Inferior parietal cortex (tissue), 1 donor: ENCODE data around the gene ZFAND3.
A peak's percentile ranks its signal among the peaks of the same experiment; 100 is the strongest.

Source experiments
- DNase-seq: peaks from one replicate; pipeline ENCODE4 v3.0.0-alpha.2; 2016; ENCODE audit errors: extremely low spot score

The ZFAND3 gene

DNA sequence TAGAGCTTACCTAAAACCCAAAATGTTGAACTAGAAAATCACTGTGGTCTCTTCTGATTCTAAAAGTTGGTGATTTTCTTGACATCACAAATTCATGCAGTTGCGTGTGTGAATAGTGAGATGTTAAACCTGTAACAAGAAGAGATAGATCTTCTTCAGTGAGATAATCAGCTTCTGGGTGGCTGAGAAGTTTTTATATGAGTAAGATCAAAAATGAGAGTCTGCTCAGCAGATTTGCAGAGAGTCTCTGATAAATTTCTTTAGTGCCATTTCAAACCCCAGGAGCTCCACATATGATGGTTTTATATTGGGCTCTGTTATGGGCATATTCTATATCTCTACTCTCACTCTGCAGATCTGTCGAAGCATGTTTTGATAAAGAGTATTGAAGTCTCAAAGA, 185.4 kb downstream of the ZFAND3 start:
- no peak for DNase-seq

DNA sequence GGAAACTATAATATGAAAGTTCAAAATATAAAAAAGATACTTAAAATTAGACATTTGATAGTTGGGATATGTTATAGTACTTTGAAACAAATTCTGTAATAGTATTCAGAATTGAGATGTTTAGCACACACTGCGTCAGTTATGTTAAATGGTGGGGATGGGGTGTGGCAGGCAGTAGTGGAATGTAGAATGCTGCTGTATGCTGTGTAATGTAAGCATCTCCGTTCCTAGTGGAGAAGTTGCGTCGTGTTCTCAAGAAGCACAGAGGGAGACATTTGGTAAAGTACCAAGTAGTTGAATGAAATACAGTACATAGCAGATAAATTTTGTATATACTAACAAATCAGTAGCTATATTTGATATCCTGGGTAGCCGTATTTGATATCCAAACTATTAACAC, 192.4 kb downstream of the ZFAND3 start:
- DNase-seq = no peak

DNA sequence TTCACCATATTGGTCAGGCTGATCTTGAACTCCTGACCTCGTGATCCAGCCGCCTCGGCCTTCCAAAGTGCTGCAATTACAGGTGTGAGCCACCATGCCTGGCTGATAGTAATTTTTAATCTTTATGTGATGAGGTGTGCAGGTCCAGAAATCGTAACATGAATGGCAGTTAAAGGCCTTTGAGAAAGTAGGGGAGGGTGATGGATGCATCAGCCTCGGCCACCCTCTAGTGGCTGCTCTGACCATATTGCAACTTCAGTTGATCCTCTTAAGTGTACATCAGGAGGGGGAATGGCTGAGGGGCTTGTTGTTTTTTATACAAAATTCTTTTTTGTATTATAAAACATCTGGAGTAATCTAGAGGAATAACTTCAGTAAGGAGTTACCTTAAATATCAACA, 193.0 kb downstream of the ZFAND3 start:
- no peak for DNase-seq

DNA sequence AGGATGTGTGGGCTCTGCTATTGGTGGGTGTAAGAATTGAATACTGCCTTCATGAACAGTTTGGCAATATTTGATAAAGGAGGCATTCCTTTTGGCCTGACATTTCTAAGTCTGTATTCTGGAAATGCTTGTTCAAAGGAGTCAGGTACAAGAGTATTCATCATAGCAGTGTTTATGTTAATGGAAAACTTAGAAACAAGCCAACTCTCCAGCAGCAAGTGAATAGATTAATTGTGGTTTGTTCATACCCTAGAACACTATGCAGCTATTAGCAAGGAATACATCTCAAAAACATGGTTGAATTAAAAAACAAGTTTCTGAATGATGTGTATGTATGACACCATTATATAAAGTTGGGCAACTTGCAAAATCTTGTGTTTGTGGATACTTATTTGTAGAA, 195.8 kb downstream of the ZFAND3 start:
- DNase-seq = no peak

DNA sequence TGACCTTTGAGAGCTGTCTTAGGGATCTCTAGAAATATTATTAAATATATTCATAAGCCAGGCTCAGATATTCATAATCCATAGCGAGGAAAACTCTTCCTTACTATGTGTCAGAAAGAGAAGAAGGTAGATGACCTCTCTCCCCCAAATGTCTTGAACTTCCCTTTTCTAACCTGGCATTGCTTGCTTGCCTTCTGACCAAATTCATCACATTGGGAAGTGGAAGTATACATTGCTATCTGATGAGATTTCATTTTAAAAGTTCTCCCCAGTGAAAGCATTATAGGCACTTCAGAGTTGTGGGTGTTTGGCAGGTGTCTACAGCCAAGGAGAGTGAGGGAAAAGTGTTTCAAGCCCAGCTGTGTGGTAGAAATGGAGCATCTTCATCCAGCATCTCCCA, 197.3 kb downstream of the ZFAND3 start:
- no peak for DNase-seq

DNA sequence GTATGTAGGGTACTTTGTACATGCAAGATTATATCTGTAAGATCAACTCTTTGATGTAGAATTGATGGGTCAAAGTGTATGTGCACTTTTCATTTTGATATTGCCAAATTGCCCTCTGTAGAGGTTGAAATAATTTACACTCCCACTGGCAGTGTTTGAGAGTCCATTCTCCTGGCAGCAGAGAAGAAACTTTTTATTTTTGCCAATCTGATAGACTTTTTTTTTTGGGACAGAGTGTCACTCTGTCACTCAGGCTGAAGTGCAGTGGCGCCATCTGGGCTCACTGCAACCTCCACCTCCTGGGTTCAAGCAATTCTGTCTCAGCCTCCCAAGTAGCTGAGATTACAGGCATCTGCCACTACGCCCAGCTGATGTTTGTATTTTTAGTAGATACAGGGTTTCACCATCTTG, 199.2 kb downstream of the ZFAND3 start:
- DNase-seq = no peak

DNA sequence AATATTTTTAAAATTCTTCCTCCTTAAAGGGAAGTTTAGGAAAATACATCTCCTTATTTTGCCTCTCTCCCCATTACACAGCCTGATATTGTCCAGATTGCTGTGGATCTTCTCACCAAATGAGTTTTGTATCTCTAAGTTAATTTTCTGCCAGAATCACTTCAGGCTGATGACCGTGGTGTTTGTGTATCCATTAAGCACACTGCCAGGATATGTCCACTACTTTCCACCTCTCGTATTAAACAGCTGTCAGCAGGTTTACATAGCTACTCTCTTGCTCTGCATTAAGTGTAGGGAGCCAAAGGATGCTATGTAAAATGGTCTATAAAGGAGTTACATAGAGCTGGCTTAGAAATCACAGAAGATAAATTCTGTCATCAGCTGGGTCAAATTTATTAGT, 201.1 kb downstream of the ZFAND3 start:
- DNase-seq = no peak

DNA sequence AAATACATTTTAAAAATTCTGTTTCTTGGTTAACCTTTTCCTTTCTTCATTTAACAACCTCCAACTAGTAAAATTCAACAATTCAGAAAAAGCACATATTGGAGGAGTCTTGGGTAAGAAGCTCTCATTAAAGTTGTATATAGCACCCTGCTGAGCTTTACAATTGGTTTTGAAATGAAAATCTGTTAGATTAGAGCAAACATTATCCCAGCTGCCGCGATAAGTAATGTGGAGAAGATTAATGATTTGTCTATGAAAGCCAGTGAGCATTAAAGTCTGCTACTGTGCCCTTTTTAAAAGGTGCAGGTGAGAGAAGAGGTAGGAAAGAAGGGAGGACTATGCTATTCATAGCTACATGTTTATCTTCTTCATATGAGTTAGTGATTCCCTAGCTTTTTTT, 201.5 kb downstream of the ZFAND3 start:
- DNase-seq = no peak

DNA sequence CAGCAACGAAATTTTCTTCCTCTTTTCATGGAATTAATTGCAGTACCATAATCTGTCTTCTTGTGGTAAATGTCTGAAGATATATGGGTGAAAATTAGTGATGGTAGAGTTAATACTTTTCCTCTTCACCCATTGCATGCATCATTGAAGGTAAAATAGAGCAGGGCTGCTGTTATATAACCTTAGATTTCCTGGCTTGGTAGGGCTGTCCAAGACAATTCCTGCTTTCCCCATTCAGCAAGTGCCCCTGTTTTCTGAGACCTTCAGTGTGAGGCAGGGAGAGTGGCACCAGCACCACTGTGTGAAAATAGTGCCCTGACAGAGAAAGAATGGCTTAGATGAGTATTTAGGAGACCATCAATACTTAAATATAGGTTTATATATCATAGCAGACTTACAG, 202.0 kb downstream of the ZFAND3 start:
- no peak for DNase-seq

DNA sequence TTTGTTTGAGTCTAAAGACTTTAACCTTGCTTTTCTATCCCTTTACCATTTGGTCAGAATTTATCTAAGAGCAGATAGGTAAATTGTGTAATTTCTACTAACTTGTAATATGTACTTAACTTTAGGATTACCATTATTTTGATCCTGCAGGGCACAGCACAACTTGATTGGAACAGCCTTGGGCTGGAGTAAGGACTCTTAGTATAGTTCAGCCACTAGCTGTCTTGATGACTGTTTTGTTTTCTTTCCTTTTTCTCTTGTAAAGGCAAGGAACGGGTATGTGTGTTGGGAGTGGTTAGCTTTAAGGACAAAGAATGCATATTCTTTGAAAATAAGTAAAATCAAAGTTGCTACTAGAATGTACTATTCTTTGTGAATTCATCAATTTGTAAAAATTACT, 203.2 kb downstream of the ZFAND3 start:
- DNase-seq = no peak

DNA sequence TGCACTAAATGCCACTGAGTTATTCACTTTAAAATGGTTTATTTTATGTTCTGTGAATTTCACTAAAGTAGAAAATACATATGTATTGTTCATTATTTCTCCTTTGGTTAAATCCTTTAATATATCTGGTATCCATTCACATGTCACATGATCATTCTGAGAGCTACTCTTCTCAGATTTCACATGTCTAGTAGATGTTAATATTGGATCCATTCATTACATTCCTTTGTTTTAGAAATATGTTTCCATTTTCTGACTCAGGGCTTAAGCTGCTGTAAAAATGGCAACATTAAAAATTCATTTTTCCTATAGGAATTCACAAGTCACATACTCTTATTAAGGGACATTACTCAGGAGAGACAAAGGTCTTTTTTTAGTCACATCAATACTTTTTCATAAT, 205.4 kb downstream of the ZFAND3 start:
- DNase-seq = no peak

DNA sequence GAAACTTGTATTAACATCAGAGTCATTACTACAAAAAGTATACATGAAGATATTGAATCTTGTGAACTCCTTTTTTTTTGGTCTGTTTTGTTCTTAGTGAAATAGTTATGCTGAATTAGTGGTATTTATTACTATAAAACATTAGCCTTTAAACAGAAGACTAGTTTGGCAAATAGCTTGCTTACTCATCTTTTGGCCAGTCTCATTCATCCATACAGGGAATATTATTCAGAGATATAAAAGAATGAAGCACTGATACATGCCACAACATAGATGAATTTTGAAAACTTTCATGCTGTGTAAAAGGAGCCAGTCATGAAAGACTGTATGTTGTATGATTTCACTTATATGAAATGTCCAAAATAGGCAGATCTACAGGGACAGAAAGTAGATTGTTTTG, 205.9 kb downstream of the ZFAND3 start:
- DNase-seq = no peak

DNA sequence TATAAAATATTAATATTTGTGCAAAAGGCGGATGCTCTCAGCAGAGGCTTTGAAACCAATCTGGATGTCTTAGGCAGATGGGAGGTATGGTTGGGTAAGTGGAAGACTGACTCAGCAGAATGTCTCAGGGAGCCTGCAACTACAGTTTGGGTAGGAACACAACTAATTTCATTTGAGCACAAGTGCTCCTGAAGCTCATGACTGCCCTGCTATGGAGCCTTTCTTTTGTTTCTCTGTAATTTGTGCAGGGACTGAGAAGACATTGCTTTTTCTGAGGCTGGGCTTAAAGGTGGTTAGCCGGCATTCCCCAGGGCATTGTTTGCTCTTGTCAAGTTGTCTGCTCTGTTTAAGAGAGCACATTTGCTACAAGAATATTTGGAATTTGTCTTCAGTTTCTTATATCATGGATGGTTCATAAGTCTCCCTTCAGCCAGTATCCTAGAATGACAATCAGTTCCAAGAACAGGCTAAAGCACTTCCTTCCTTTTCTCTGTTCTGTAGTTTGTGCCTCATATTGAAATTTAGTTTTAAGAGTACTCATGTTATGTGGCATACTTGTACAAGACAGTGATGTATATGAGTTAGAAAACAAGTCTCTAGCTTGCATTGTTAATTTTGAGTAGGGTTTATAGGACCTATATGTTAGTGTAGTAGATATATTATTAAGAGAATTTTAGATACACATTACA, 208.3 kb downstream of the ZFAND3 start:
- DNase-seq = no peak

DNA sequence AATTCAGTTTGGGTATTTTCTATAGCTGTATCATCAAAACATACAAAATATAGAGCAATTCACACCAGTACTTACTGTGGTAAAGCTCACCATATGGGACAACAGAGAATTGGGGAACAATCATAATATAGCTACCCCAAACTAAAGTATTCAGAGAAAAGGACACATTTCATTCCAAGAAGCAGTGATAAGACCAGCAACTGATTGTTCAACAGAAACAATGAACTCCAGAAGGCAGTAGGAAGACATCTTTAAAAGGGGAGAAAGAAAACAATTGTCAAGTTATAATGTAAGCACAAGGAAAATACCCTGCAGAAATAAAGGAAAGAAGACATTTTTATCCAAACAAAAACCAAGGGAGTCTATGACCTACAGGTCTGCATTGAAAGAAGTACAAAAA, 210.9 kb downstream of the ZFAND3 start:
- no peak for DNase-seq

DNA sequence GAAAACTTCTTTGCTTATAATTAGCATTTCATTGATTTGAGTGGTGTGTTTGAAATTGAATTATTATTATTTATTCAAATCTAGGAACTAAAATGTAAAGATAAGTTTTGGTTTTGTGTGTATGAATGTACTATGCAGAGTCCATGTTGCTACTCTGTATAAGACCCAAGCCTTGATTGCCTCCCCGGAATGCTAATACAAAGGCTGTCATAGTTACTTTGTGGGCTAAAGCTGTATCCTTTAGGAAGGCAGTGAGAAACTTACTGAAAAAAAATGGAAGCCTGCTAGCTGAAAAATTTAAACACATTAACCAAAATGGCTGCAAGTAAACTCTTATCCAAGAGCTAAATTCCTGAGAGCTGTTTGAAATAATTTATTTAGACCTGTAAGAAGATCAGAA, 213.3 kb downstream of the ZFAND3 start:
- DNase-seq = no peak

DNA sequence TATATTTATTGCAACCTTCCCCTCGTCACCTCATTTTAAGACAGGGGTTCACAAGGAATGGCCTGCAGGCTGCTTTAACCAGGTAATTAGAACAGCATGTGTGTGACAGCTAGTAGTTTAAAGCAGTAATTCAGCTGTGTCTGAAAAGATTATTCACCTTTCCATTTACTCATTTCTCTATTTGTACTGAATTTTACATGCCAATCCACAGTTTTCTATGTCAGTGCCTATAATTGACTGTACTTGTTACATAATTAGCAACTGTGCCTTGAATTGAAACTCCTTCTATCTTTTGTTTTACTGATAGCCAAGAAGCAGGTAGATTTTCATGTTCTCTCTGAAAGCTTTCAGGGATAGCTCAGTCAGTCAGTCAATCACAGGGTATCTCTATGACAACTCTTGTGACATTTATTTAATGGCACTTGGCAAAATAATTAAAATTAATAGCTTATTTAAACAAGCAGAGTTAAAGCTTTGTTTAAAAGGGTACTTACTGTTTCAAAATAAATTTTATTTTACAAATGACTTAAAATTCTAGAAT, 214.0 kb downstream of the ZFAND3 start:
- no peak for DNase-seq

DNA sequence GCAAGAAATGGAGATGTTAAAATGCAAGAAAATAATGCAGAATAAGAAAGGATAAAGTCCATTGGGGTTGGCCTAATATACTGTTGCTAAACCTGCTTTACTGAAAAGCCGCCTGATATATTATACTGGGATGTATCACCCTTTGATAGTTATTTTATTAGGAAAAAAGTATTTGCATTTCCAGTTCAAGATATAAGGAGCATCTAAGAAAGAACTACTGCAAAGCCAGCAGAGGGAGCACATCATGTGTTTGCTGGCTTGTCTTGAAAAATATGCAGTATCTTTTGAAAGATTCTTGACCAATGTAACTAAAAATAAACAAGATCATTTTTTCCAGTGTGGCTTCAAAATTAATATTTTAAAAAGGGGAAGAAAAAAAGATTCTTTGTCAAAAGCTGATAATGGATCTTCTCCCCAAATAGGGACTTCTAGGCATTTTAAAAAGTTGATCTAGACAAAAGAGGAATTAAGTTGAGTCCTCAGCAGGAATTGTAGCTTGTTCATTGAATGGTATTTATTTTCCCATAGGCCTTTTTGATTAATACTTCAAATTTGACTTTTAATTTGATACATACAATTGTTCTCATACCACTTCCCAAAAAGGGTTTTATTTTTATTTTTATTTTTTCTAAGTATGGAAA, 214.9 kb downstream of the ZFAND3 start:
- DNase-seq = peak; percentile 42

DNA sequence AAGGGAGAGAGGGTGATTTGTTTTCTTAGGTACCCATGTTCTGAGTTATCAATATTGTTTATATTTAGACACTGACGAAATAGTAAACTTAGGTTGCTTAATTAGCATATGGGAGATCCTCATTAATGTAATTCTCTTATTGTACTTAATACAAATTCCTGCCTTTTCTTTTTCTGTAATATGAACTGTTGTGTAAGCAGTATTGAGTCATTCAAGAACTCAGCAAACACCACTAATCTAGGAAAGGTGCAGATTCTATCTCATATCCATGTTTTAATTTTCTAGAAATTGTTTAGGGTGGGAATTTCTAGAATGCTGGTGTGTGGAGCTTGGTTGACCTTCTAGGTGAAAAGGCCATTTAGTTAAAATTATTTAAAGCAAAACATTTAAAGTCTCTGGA, 216.0 kb downstream of the ZFAND3 start:
- no peak for DNase-seq

DNA sequence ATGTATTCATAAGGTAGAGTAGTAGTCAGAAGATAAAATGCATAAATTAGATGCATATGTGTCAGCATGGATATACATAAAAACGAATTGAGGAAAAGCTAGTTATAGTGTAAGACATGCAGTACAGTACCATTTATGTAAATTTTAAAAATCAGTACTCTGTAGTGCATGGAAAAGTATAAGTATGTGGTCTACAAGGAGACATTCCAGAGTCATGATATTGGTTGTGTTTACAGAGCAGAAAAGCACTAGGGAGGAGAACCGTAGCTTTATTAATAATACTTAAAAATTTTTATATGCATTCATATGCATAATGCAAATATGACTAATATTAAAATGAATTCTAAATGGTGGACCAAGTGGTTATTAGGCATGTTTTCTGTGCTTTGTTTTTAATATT, 220.0 kb downstream of the ZFAND3 start:
- DNase-seq = no peak

DNA sequence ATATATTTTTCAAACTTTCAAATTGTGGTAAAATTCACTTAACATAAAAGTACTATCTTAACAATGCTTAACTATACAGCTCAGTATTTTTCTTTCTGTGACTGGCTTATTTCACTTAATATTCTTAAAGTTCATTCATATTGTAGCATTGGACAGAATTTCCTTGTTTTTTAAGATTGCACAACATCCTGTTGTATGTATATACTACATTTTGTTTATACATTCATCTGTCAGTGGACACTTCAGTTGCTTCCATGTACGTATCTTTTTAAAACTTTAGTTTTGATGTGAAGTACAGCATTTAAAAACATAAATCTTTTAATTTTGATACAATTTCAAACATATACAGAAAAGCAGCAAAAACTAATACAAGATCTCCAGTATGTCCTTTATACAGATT, 220.7 kb downstream of the ZFAND3 start:
- no peak for DNase-seq

DNA sequence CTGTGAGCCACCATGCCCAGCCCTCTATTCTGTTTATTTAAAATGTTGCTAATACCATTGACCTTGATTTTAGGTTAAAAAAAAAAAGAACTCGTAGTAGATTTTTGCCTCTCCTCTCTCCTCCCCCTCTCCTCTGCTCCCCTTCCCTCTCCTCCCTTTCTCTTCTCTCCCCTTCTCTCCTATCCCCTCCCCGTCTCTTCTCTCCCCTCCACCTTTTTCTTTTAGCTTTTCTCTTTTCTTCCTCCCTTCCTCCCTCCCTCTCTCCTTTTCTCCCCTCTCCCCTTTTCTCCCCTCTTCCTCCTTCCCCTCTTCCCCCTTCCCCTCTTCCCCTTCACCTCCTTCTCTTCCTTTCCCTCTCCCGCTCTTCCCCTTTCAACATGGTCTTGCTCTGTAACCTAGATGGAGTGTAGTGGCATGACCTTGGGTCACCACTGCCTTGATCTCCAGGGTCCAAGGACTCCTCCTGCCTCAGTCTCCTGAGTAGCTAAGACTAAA, 223.8 kb downstream of the ZFAND3 start:
- no peak for DNase-seq

DNA sequence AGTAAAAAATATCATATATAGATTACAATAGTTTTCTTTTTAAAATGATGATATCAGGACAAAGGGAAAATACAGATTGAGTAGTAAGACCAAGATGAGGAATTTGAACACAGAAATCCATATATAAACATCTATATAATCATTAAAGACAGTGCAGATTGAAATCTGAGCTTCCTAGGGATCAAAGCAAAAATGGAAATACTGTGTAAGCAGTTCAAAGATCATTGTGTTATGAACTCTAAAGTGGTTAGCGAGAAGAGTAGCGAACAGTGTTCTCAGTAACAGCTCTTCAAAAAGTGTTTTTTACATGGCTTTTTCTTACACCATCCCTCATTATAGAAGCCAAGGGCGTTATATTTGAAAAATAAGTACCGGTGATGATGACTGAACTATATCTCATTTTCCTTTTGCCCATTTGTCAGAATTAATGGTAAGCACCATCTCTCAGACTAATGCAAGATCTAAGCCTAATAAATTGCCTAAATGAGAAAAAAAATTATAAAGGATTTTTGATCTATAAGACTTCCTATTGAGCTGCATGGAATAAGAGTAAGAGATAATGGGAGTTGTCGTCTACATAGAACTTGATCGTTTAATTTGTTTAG, 226.3 kb downstream of the ZFAND3 start:
- DNase-seq = no peak

DNA sequence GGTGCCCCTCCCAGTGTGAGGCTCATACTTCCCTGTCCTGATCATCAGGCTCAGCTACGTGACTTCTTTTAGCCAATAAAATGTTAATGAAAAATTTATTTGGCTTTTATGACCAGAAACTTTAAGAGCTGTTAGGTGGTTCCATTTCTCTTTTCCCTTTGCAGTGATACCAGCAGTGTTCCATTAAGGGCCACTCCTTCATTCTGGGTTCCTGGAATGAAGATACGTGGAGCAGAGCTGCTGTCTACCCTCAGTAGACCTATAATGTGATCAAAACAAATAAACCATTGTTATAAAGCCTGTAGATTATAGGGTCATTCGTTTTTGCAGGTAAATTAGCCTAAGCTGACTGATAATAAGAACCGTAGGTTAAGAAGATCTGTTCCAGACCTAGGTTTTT, 228.0 kb downstream of the ZFAND3 start:
- no peak for DNase-seq
